Esophagus squamous epithelium (tissue), 5 donors: ENCODE results near the gene SEC14L5. TPM values are rescaled to one million over a fixed set of nuclear protein-coding genes. Genes with fewer than 3 reads are reported as not detected.

Experiments
- DNase-seq: peaks from one replicate; lab custom pipeline; 2025; lab: John Stamatoyannopoulos, UW
- H3K27ac ChIP-seq, 4 donors: fragments of 200-600 bp; sonication (generic); one replicate each; pipeline ENCODE4 v1.5.1; 2016 to 2019; ENCODE audit warnings: mild to moderate bottlenecking in 1 of 4
- H3K27me3 ChIP-seq, 4 donors: fragments of 200-600 bp; sonication (generic); 1 replicate in 3 of 4; 2 replicates in 1 of 4; pipeline versions ENCODE4 v1.5.1 to v1.6.0; 2017 to 2021; ENCODE audit warnings: antibody characterized with exemption in 1 of 4
- H3K36me3 ChIP-seq, 3 donors: fragments of 200-600 bp; sonication (generic); one replicate each; pipeline ENCODE4 v1.5.1; 2016 to 2019
- H3K4me1 ChIP-seq, 3 donors: fragments of 200-600 bp; sonication (generic); one replicate each; pipeline ENCODE4 v1.5.1; 2017 to 2019
- H3K4me3 ChIP-seq, 4 donors: fragments of 200-600 bp; sonication (generic); 1 replicate in 3 of 4; 2 replicates in 1 of 4; pipeline ENCODE4 v1.5.1; 2016 to 2019; ENCODE audit warnings: mild to moderate bottlenecking in 2 of 4, moderate library complexity in 1 of 4
- H3K9me3 ChIP-seq, 3 donors: fragments of 200-600 bp; sonication (generic); one replicate each; pipeline ENCODE4 v1.5.1; 2016 to 2019
- POLR2A ChIP-seq, 4 donors: fragments of 450-650 bp; IDR thresholded peaks; one replicate each; pipeline ENCODE4 v1.6.1; 2017; ENCODE audit warnings: antibody characterized with exemption in 4 of 4, mild to moderate bottlenecking in 4 of 4, moderate library complexity in 3 of 4
- WGBS, 2 donors: methylation state at CpG; one replicate each; pipeline ENCODE4 v1.1.5; 2018; 5-methylcytosine and 5-hydroxymethylcytosine counted together
- intact Hi-C: fragments of 100-400 bp; cut with DNase I; formaldehyde crosslinking; loops from one replicate; pipeline ENCODE4 v1.15.0; 2022
- total RNA-seq, 4 donors: library from RNA; depleted of rRNA; stranded (reverse); fragments of >200 nt; gene quantifications; one replicate each; pipeline ENCODE4 v1.1.0, GENCODE V29; 2016
- TF ChIP-seq, protein P1 (sequence below), 6 experiments: fragments of 450-650 bp in 4 of 6; fragments of 200-600 bp in 2 of 6; sonication (generic) in 2 of 6; IDR thresholded peaks; one replicate each; pipeline ENCODE4 v1.5.1; 2016 to 2019; ENCODE audit warnings: antibody characterized with exemption in 6 of 6, mild to moderate bottlenecking in 4 of 6, moderate library complexity in 4 of 6
- donor health status: DM: yes; HTN: yes; CAD: no.

The SEC14L5 gene
- total RNA-seq, 4 donors from 2014 or later, result 0.22 to 5.6 (median 0.49) TPM

DNA sequence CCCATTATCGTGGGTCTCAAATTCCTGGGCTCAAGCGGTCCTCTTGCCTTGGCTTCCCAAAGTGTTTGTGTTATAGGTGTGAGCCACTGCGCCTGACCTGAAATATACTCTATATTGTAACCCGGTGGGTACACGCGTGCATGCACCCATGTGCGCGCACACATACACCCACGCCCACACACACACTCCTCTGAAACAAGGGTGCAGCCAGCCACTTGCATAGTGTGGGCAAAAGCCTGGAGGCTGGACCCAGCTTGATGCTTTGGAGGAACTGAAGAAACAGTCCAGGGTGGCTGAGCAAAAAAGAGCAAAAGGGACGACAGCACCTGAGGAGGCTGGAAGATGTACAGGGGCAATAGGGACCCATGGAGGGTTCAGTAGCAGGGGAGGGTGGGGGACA, 45.7 kb downstream of the SEC14L5 start:
- Histone ChIP-seq H3K4me1 (no peaks in the 10 kb centered on the region), H3K9me3 (no peaks in the 10 kb centered on the region), H3K27me3 (peaks cover 0 to 12% (median 0%) of the 10 kb centered on the region in 4 donors), H3K4me3 (no peak overlapping the region), H3K36me3 (no peaks in the 10 kb centered on the region), H3K27ac (no peak overlapping the region)
- no peak for DNase-seq
- intact Hi-C loops, result no loop called here
- TF ChIP-seq, protein P1, sequence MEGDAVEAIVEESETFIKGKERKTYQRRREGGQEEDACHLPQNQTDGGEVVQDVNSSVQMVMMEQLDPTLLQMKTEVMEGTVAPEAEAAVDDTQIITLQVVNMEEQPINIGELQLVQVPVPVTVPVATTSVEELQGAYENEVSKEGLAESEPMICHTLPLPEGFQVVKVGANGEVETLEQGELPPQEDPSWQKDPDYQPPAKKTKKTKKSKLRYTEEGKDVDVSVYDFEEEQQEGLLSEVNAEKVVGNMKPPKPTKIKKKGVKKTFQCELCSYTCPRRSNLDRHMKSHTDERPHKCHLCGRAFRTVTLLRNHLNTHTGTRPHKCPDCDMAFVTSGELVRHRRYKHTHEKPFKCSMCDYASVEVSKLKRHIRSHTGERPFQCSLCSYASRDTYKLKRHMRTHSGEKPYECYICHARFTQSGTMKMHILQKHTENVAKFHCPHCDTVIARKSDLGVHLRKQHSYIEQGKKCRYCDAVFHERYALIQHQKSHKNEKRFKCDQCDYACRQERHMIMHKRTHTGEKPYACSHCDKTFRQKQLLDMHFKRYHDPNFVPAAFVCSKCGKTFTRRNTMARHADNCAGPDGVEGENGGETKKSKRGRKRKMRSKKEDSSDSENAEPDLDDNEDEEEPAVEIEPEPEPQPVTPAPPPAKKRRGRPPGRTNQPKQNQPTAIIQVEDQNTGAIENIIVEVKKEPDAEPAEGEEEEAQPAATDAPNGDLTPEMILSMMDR (IDR thresholded peaks at IDR 0.05), result no peak
- no peak for TF ChIP-seq POLR2A (IDR thresholded peaks at IDR 0.05)
- 85 to 92% methylated on average over 5 to 9 of the region's 10 CpGs for WGBS, 2 donors

DNA sequence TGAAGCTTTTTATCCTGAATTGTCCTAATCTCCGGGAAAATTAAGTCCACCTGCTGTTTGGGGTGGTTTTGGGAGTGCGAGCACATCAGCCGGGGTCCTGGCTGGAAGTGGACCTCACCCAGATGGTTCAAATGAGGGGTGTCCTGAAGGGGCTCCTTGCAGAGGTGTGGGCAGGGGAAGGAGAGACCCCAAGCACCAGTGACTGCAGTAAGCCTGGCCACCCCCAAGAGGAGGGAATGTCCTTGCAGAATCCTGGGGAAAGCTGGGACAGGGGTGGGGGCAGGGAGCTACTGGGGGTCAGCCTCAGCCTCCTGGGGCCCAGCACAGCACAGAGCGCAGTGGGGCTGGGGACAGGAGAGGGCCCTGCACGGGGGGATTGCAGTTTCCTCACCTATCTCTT, 46.2 kb downstream of the SEC14L5 start:
- Histone ChIP-seq H3K27ac (no peak overlapping the region), H3K27me3 (peaks cover 0 to 12% (median 0%) of the 10 kb centered on the region in 4 donors), H3K4me1 (no peaks in the 10 kb centered on the region), H3K36me3 (no peaks in the 10 kb centered on the region), H3K4me3 (no peak overlapping the region), H3K9me3 (no peaks in the 10 kb centered on the region)
- TF ChIP-seq, protein P1 (IDR thresholded peaks at IDR 0.05), result no peak
- TF ChIP-seq POLR2A (IDR thresholded peaks at IDR 0.05), result no peak
- WGBS, 2 donors, result 67% methylated on average over 1 to 3 of the region's 5 CpGs
- intact Hi-C loops, result no loop called here
- DNase-seq, result no peak

DNA sequence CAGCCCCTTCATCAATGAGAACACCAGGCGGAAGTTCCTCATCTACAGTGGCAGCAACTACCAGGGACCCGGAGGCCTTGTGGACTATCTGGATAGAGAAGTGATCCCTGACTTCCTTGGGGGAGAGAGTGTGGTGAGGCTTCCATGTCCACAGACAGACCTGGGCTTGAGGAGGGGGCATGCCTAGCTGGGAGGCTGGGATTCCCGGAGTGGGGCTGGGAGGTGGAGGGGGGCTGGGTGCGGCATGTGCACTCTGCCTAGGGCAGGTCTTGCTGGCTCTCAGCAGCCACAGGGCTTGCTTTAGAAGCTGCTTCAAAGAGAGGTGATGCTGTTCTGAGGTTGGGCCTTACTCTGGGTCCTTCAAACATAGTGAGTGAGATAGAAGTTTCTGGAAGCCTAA, 47.8 kb downstream of the SEC14L5 start:
- no peaks in the 10 kb centered on the region for H3K4me1 ChIP-seq
- H3K4me3 ChIP-seq, result no peak overlapping the region
- TF ChIP-seq POLR2A (IDR thresholded peaks at IDR 0.05), result no peak
- TF ChIP-seq, protein P1 (IDR thresholded peaks at IDR 0.05), result no peak
- no peaks in the 10 kb centered on the region for H3K36me3 ChIP-seq
- H3K27me3 ChIP-seq, result peaks cover 0 to 18% (median 0%) of the 10 kb centered on the region in 4 donors
- no peak overlapping the region for H3K27ac ChIP-seq
- intact Hi-C loops, result no loop called here
- 75 to 79% methylated on average over 2 of the region's 4 CpGs for WGBS, 2 donors
- no peak for DNase-seq
- H3K9me3 ChIP-seq, result no peaks in the 10 kb centered on the region

DNA sequence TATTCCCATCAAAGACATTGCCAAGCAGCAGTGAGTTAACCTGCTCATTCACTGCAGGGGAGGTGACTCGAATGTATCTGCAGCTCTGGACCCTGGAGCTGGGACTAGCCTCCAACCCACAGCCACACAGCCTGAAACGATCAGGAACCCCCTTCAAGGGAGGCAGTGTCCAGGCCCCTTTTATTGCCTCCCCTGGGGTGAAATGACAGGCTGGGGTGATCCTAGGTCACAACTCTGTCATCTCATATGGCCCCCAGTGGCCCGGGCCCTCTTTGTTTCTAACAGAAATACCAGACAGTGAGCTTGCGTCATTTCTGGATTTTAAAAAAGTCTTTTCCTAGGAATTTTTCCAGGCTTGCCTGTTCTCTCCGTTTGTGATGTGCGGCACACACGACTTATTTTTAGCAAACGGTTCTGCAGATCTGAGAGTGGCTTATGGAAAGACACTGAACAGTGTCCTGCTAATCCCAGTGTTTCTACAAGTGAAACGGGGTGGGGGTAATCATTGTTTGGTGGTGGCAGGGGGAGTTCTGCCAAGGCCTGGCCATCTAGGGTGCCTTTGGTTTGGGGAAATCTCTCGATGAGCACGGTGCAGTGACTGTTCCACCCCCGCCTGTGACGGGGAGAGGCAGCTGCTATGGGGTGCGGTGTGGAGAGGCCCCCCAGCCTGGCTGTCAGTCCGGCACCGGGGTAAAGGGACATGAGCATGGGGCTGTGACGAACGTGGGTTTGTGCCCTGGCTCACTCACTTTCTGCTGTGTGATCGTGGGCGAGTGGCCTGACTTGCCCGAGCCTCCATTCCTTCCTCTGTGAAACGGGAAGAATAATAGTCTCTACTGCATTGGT, 48.4 kb downstream of the SEC14L5 start:
- Histone ChIP-seq H3K9me3 (no peaks in the 10 kb centered on the region), H3K27ac (no peak overlapping the region), H3K4me3 (no peak overlapping the region), H3K4me1 (no peaks in the 10 kb centered on the region), H3K27me3 (peaks cover 0 to 18% (median 0%) of the 10 kb centered on the region in 4 donors), H3K36me3 (no peaks in the 10 kb centered on the region)
- 71 to 74% methylated on average over 9 to 14 of the region's 22 CpGs for WGBS, 2 donors
- DNase-seq, result no peak
- intact Hi-C loops, result no loop called here
- TF ChIP-seq POLR2A (IDR thresholded peaks at IDR 0.05), result no peak

DNA sequence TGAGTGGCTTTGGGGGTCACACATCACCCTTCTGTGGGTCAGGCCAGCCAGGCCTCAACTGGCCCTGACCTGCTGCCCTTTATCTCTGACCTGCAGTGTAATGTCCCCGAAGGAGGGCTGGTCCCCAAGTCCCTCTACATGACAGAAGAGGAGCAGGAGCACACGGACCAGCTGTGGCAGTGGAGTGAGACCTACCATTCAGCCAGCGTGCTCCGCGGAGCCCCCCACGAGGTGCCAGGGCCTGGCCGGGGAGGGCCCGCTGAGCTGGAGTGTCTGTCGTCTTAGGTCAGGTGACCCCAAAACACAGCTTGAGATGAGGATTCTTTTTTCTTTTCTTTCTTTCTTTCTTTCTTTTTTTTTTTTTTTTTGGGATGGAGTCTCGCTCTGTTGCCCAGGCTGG, 49.1 kb downstream of the SEC14L5 start:
- Histone ChIP-seq H3K9me3 (no peaks in the 10 kb centered on the region), H3K27ac (no peak overlapping the region), H3K4me1 (no peaks in the 10 kb centered on the region), H3K36me3 (no peaks in the 10 kb centered on the region), H3K4me3 (no peak overlapping the region), H3K27me3 (peaks cover 0 to 18% (median 0%) of the 10 kb centered on the region in 4 donors)
- 79 to 86% methylated on average over 3 to 9 of the region's 10 CpGs for WGBS, 2 donors
- TF ChIP-seq, protein P1 (IDR thresholded peaks at IDR 0.05), result no peak
- no peak for TF ChIP-seq POLR2A (IDR thresholded peaks at IDR 0.05)
- DNase-seq, result no peak
- intact Hi-C loops, result no loop called here
